MCF 10A (cell line): ENCODE measurements around the gene CLSTN2. TPM values are rescaled to one million over a fixed set of nuclear protein-coding genes. Genes with fewer than 3 reads are reported as not detected.

Experiments used
- BruUV-seq: library from RNA; stranded (reverse); fragments of 400-500 nt; replicated peaks from 2 replicates; lab custom pipeline; 2021; lab: Mats Ljungman, UMichigan
- CTCF ChIA-PET: fragments of 300-600 bp; sonication (Branson Sonifier 250); formaldehyde crosslinking; extraction: SDS; loops from one replicate; lab custom pipeline; 2021; ENCODE audit warnings: antibody characterized with exemption, inconsistent platforms; lab: Yijun Ruan, JAX
- POLR2A ChIA-PET: fragments of 300-600, 350-650 bp; sonication (Branson Sonifier 250); formaldehyde crosslinking; extraction: SDS; loops from one replicate; lab custom pipeline; 2020; ENCODE audit warnings: antibody characterized with exemption, inconsistent platforms; lab: Yijun Ruan, JAX
- DNase-seq: peaks from one replicate; pipeline ENCODE4 v3.0.0-alpha.2; 2018; ENCODE audit not compliant: unreplicated experiment
- H3K27ac Mint-ChIP-seq: one replicate; pipeline ENCODE4 v1.8.0; 2022; ENCODE audit warnings: mild to moderate bottlenecking, low read depth, mixed read lengths; ENCODE audit not compliant: unreplicated experiment
- H3K27me3 Mint-ChIP-seq: one replicate; pipeline ENCODE4 v1.8.0; 2022; ENCODE audit warnings: mixed read lengths; ENCODE audit not compliant: insufficient read depth, unreplicated experiment
- H3K36me3 Mint-ChIP-seq: one replicate; pipeline ENCODE4 v1.8.0; 2022; ENCODE audit warnings: mild to moderate bottlenecking, moderate library complexity, mixed read lengths; ENCODE audit not compliant: insufficient read depth, unreplicated experiment
- H3K4me1 Mint-ChIP-seq: one replicate; pipeline ENCODE4 v1.8.0; 2022; ENCODE audit warnings: mixed read lengths; ENCODE audit not compliant: insufficient read depth, unreplicated experiment
- H3K4me3 Mint-ChIP-seq: one replicate; pipeline ENCODE4 v1.8.0; 2022; ENCODE audit warnings: mild to moderate bottlenecking, moderate library complexity, mixed read lengths; ENCODE audit not compliant: unreplicated experiment
- H3K9me3 Mint-ChIP-seq: one replicate; pipeline ENCODE4 v1.8.0; 2022; ENCODE audit warnings: mixed read lengths; ENCODE audit not compliant: unreplicated experiment
- CTCF ChIP-seq: fragments of 200-600 bp; IDR thresholded peaks from one replicate; pipeline ENCODE4 v1.8.0; 2022; ENCODE audit warnings: antibody characterized with exemption, mild to moderate bottlenecking; ENCODE audit not compliant: unreplicated experiment
- intact Hi-C: fragments of 100-400 bp; cut with micrococcal nuclease; formaldehyde crosslinking; loops from 2 replicates; pipeline ENCODE4 v1.14.1; 2022
- total RNA-seq: library from RNA; stranded (reverse); gene quantifications from 2 replicates; pipeline ENCODE4 v1.2.3, GENCODE V29; 2022

CLSTN2 gene
- total RNA-seq, 1 experiment from 2014 or later, result not detected

GRCh38 chr3:140199008-140199407, 264.0 kb downstream of the CLSTN2 start:
- DNase-seq, result no peak
- Mint-ChIP-seq H3K9me3 (peaks cover 6% of the 10 kb centered on the region), H3K36me3 (no peaks in the 10 kb centered on the region), H3K27me3 (peaks cover 24% of the 10 kb centered on the region), H3K4me1 (no peaks in the 10 kb centered on the region), H3K27ac (no peak overlapping the region), H3K4me3 (no peak overlapping the region)
- TF ChIP-seq CTCF, result no peak
- BruUV-seq, result no TSS peak
- POLR2A ChIA-PET, result no interaction called here
- CTCF ChIA-PET, result no interaction called here
- intact Hi-C loops, result no loop called here

- CTCF ChIA-PET, result no interaction called here
- no TSS peak for BruUV-seq
- Mint-ChIP-seq H3K36me3 (no peaks in the 10 kb centered on the region), H3K27me3 (peaks cover 24% of the 10 kb centered on the region), H3K27ac (no peak overlapping the region), H3K9me3 (peaks cover 6% of the 10 kb centered on the region), H3K4me3 (no peak overlapping the region), H3K4me1 (no peaks in the 10 kb centered on the region)
- intact Hi-C loops, result no loop called here
- DNase-seq, result no peak
- TF ChIP-seq CTCF, result no peak
- POLR2A ChIA-PET, result no interaction called here
Observed at GRCh38 chr3:140199743-140200142, 264.8 kb downstream of the CLSTN2 start.

- H3K4me3 Mint-ChIP-seq, result no peak overlapping the region
- H3K4me1 Mint-ChIP-seq, result no peaks in the 10 kb centered on the region
- TF ChIP-seq CTCF, result no peak
- BruUV-seq, result no TSS peak
- H3K9me3 Mint-ChIP-seq, result peaks cover 6% of the 10 kb centered on the region
- intact Hi-C loops, result no loop called here
- peaks cover 24% of the 10 kb centered on the region for H3K27me3 Mint-ChIP-seq
- CTCF ChIA-PET, result no interaction called here
- no peak overlapping the region for H3K27ac Mint-ChIP-seq
- POLR2A ChIA-PET, result no interaction called here
- DNase-seq, result no peak
- no peaks in the 10 kb centered on the region for H3K36me3 Mint-ChIP-seq
Observed at GRCh38 chr3:140203510-140203909, 268.5 kb downstream of the CLSTN2 start.

GRCh38 chr3:140204271-140204984, 269.4 kb downstream of the CLSTN2 start:
- BruUV-seq, result no TSS peak
- H3K27me3 Mint-ChIP-seq, result peaks cover 24% of the 10 kb centered on the region
- TF ChIP-seq CTCF, result no peak
- CTCF ChIA-PET, result no interaction called here
- H3K9me3 Mint-ChIP-seq, result peaks cover 6% of the 10 kb centered on the region
- H3K4me3 Mint-ChIP-seq, result no peak overlapping the region
- no peak overlapping the region for H3K27ac Mint-ChIP-seq
- POLR2A ChIA-PET, result no interaction called here
- no peaks in the 10 kb centered on the region for H3K36me3 Mint-ChIP-seq
- intact Hi-C loops, result no loop called here
- no peaks in the 10 kb centered on the region for H3K4me1 Mint-ChIP-seq
- no peak for DNase-seq
